ENCODE data around the gene TAF11L10.
"Not testable (repeated sequence)": the region's sequence is repeated elsewhere in the genome, so short reads cannot be mapped to it uniquely, and the experiment has no call there.

Gene TAF11L10

DNA sequence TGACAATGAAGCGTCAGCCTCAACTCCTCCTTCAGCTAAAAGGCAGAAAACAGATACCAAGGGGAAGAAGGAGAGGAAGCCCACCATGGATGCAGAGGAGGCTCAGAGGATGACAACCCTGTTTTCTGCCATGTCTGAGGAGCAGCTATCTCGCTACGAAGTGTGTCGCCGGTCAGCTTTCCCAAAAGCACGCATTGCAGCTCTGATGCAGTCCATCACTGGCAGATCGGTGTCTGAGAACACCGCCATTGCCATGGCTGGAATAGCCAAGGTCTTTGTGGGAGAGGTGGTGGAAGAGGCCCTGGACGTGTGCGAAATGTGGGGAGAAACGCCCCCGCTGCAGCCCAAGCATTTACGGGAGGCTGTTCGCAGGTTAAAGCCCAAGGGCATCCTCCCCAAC is 7.3 kb upstream of the TAF11L10 start:
- no peak overlapping the region for H3K4me3 ChIP-seq (replicated peaks in 1 of 2; ENCODE audit: low read depth in 2 of 2, low read length in 2 of 2)
- no peak for TF ChIP-seq CTCF (IDR thresholded peaks at IDR 0.05; ENCODE audit: low read depth, low read length)
- no peak for DNase-seq (ENCODE audit: low read depth in 2 of 2)

DNA sequence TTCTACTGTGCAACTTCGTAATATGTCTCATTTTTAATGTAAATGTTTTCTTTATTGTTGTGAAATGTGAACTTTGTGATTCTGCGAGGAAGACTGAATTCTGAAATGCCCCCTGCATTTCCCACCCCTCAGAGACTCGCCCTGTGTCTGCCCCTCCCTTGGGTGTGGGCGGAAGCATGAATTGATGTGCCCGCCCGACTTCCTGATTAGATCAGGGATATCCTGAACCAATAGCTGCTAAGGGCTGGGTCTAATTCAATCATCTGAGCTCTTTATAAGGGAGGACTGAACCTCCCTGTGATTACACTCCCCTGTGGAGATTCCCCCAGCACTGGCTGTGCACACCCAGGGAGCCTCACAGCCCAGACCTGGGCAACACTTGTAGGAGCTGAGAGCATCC is 6.3 kb upstream of the TAF11L10 start, which contains the start of gene TAF11L11:
TSS of gene TAF11L11 (plus strand) at position 304 of the 400 bp plus-strand sequence.
- DNase-seq (ENCODE audit: low read depth in 2 of 2); H3K4me3 ChIP-seq (replicated peaks in 1 of 2; ENCODE audit: low read depth in 2 of 2, low read length in 2 of 2): not testable (repeated sequence)

DNA sequence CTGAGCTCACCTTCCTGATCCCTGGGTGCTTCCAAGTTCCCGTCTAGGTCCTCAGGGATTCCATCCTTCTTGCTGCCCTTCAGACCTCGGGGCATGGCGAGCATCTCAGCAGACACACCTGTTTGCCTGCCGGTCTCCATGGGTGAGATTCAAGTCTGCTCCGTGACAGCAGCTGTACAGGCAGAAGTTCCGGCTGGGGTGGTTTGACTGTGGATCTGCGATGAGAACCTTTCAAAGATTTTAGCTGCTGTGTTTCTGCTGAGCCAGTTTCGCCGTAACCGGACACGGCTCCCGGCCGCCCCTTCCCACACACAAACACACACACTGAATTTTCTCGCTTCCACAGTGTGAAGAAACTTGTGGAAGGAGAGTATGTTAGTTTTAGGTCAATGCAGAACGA is 3.4 kb downstream of the TAF11L10 start, which contains the start of gene TAF11L9:
TSS of gene TAF11L9 (minus strand) at position 140 of the 400 bp plus-strand sequence.
- not testable (repeated sequence) for H3K4me3 ChIP-seq (replicated peaks in 1 of 2; ENCODE audit: low read depth in 2 of 2, low read length in 2 of 2); DNase-seq (ENCODE audit: low read depth in 2 of 2)

DNA sequence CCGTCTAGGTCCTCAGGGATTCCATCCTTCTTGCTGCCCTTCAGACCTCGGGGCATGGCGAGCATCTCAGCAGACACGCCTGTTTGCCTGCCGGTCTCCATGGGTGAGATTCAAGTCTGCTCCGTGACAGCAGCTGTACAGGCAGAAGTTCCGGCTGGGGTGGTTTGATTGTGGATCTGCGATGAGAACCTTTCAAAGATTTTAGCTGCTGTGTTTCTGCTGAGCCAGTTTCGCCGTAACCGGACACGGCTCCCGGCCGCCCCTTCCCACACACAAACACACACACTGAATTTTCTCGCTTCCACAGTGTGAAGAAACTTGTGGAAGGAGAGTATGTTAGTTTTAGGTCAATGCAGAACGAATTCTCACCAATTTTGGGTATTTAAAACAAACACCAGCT is 6.8 kb downstream of the TAF11L10 start, which contains the start of gene TAF11L8:
TSS of gene TAF11L8 (minus strand) at position 101 of the 400 bp plus-strand sequence.
- not testable (repeated sequence) for DNase-seq (ENCODE audit: low read depth in 2 of 2); H3K4me3 ChIP-seq (replicated peaks in 1 of 2; ENCODE audit: low read depth in 2 of 2, low read length in 2 of 2)

DNA sequence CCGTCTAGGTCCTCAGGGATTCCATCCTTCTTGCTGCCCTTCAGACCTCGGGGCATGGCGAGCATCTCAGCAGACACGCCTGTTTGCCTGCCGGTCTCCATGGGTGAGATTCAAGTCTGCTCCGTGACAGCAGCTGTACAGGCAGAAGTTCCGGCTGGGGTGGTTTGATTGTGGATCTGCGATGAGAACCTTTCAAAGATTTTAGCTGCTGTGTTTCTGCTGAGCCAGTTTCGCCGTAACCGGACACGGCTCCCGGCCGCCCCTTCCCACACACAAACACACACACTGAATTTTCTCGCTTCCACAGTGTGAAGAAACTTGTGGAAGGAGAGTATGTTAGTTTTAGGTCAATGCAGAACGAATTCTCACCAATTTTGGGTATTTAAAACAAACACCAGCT is 12.0 kb downstream of the TAF11L10 start, which contains the start of gene TAF11L7:
TSS of gene TAF11L7 (minus strand) at position 101 of the 400 bp plus-strand sequence.
- DNase-seq (ENCODE audit: low read depth in 2 of 2); H3K4me3 ChIP-seq (replicated peaks in 1 of 2; ENCODE audit: low read depth in 2 of 2, low read length in 2 of 2): not testable (repeated sequence)

Data from cardiac fibroblast (primary cell).